Stimulated activated CD4-positive, alpha-beta T cell treated with anti-CD3 and anti-CD28 coated beads, Interleukin-12 subunit alpha, Interleukin-12 subunit beta, amount 100 ng/mL, for 24 hours (primary cell): Measurements from ENCODE around the gene TSPAN6.

ENCODE experiments used
- DNase-seq, 2 experiments: peaks; one replicate each; pipeline ENCODE4 v3.0.0-alpha.2; 2020; ENCODE audit warnings: low read depth in 2 of 2

The TSPAN6 gene

GRCh38 chrX:100636321-100636991 is at the start of gene TSPAN6:
TSS of gene TSPAN6 (minus strand) at chrX:100636806. CDS start at chrX:100636694, 112 bp downstream.
- DNase-seq, result peak; percentile 46 to 77

GRCh38 chrX:100685997-100686305 is 49.3 kb upstream of the TSPAN6 start:
- DNase-seq, result no peak

- DNase-seq, result peak; percentile 26 to 54
Measured at GRCh38 chrX:100685284-100685996, 48.8 kb upstream of the TSPAN6 start.

- DNase-seq, result no peak
Measured at GRCh38 chrX:100682939-100683338, 46.3 kb upstream of the TSPAN6 start.

GRCh38 chrX:100681599-100681998 is 45.0 kb upstream of the TSPAN6 start:
- DNase-seq, result no peak

- no peak for DNase-seq
Measured at GRCh38 chrX:100680756-100681155, 44.1 kb upstream of the TSPAN6 start.

GRCh38 chrX:100677611-100678181 is 41.1 kb upstream of the TSPAN6 start:
- no peak for DNase-seq

- DNase-seq, result no peak
Measured at GRCh38 chrX:100674705-100675104, 38.1 kb upstream of the TSPAN6 start.

- no peak for DNase-seq
Measured at GRCh38 chrX:100673397-100673953, 36.9 kb upstream of the TSPAN6 start.

- no peak for DNase-seq
Measured at GRCh38 chrX:100672966-100673365, 36.4 kb upstream of the TSPAN6 start.

GRCh38 chrX:100663642-100664041 is 27.0 kb upstream of the TSPAN6 start:
- DNase-seq, result no peak

- no peak for DNase-seq
Measured at GRCh38 chrX:100662796-100663195, 26.2 kb upstream of the TSPAN6 start.

- no peak for DNase-seq
Measured at GRCh38 chrX:100662170-100662569, 25.6 kb upstream of the TSPAN6 start.

- DNase-seq, result no peak
Measured at GRCh38 chrX:100659431-100660137, 23.0 kb upstream of the TSPAN6 start.

GRCh38 chrX:100658941-100659381 is 22.4 kb upstream of the TSPAN6 start:
- no peak for DNase-seq

- DNase-seq, result no peak
Measured at GRCh38 chrX:100654261-100654660, 17.7 kb upstream of the TSPAN6 start.

GRCh38 chrX:100652266-100652665 is 15.7 kb upstream of the TSPAN6 start:
- DNase-seq, result no peak

- no peak for DNase-seq
Measured at GRCh38 chrX:100650841-100651240, 14.2 kb upstream of the TSPAN6 start.

- no peak for DNase-seq
Measured at GRCh38 chrX:100649550-100650356, 13.1 kb upstream of the TSPAN6 start.

GRCh38 chrX:100648458-100649417 is 12.1 kb upstream of the TSPAN6 start:
- DNase-seq, result no peak
